OCI-M1 (cell line): Measurements from ENCODE around the gene CATSPERE.
"Not testable (repeated sequence)": the region's sequence is repeated elsewhere in the genome, so short reads cannot be mapped to it uniquely, and the experiment has no call there.

ENCODE experiments used
- DNase-seq: peaks from one replicate; lab custom pipeline; 2025; lab: John Stamatoyannopoulos, UW

Gene CATSPERE

DNA sequence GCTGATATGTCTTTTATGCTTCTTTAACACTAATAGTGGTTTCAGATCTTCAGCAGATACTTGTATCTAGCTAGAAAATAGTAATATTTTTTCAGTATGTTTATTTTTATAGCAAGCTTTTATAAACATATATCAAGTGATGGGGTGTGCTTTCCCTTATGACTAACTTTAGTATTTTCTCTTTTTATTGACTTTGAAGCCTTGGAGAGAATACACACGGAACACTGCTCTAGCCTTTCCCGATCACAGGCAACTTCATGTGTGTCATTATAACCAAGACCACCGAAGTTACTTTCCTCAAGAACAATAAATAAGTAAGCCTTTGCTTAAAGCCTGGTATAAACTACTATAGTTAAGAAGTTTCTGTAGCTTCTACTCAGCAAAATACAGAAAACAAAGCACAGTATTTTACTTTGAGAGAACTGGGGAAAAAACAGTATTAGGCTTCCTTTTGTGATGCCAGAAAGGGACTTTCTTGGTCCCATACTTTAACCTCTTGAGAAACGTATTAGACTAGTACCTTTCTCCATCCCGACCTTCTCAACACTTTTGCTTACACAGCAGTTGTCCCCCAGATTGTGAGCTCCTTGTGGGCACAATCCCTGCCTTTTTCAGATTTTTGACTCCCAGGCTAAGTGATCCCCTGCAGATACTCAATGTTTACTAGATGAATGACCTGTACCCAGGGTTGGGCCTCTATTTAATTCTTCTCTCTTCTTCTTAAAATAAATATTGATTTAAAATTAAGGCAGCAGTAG is 12.6 kb upstream of the CATSPERE start:
- no peak for DNase-seq

DNA sequence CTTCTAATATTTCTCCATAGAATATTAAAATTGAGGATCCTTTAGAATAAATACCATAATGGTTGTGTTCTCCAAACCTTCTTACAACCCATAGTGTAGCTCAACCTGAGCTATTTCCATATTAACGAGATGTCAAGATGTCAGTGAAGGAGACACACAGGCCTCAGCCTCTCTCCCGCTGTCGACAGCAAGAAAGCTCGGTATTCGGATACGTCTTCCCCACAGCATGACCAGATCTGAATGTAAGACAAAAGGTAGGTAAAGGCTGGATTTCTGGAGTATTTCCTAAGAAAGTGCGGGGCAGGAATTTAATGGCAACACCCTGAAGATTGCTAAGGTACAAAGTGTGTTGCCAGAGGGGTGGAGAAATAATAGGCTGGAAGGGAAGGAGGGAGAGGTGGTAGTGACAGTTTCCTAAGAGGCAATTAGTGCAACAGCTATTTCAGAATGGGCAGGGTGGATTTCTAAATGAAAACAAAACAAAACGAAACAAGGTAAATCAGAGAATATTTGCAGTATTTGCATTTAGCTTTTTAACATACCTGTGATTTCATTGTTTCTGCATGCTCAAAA is 11.1 kb upstream of the CATSPERE start:
- no peak for DNase-seq

GRCh38 chr1:244450597-244451538 is 10.2 kb upstream of the CATSPERE start:
- peak; percentile 79 for DNase-seq

DNA sequence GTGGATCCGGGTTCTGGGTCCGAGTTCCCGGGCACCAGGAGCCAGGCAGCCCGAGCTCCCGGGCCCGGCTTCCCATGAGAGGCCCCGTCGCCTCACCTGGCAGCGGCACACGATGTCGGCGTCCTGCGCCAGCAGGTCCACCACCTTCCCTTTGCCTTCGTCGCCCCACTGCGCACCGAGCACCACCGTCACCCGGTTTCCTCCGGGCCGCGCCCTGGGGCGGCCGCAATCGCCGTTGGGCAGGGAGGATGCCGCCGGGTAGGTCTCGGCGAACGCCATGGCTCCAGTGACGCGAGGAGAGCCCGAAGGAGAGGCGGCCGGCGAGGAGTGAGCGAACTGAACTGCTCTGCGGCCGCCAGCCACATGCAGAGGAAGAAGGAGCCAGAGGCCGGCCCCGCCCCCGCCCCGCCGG is 9.5 kb upstream of the CATSPERE start, which contains the start of gene ADSS2:
ADSS2 (minus strand) TSS at position 371 of the 412 bp plus-strand sequence; CDS start at position 279, 92 bp downstream.
- no peak for DNase-seq

- DNase-seq: peak; percentile 100
These were observed 8.9 kb upstream of the CATSPERE start for GRCh38 chr1:244451951-244452795.

DNA sequence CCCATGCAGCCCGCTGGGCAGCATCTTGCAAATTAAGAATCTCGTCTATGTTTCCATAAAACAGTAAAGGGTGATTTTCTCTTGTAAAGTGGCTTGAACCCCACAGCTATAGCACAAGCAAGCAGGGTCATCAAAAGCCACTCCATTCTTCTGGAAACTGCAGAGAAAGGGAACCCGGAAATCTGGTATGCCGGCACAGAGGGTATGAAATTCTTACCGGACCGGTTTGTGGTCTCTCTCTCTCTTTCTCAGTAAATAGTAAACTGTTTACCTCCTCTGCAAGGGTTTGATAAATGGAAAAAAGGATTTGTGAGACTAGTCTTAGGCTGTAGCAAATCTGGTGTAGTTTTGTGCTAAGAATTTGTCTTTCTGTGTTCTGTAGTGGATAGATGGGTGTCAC is 6.7 kb upstream of the CATSPERE start:
- no peak for DNase-seq

- peak; percentile 46 for DNase-seq
These were observed 4.5 kb upstream of the CATSPERE start for GRCh38 chr1:244456586-244456985.

DNA sequence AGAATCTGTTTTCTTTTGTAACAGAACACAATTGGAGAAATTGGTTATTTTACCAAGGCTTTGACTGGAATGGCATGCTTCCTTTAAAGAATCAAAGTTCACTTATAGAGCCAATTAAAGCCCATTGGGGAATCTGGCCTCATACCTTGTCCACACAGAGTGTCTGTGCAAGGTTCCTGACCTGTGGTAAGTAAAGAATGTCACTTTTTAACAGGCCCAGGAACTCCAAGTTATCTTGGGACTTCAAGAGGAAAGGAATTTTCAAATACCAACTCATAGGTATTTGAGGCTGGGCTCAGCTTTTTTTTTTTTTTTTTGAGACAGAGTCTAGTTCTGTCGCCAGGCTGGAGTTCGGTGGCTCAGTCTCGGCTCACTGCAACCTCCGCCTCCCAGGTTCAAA is 2.3 kb upstream of the CATSPERE start:
- no peak for DNase-seq

- DNase-seq: no peak
These were observed 876 bp upstream of the CATSPERE start for GRCh38 chr1:244460197-244460596.

GRCh38 chr1:244466724-244467123 is 5.7 kb downstream of the CATSPERE start:
- no peak for DNase-seq

- no peak for DNase-seq
These were observed 12.1 kb downstream of the CATSPERE start for GRCh38 chr1:244473059-244473605.

DNA sequence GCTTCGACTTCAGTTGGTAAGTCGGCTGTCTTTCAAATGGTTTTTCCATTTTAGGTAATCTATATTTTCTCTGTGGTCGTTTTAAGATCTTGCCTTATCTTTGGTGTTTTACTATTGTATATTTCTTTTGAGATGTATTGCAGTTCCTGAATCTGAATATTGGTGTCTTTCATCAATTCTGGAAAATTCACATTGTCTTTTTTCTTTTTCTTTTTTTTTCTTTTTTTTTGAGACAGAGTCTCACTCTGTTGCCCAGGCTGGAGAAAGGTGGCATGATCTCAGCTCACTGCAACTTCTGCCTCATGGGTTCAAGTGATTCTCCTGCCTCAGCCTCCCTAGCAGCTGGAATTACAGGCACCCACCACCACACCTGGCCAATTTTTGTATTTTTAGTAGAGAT is 23.9 kb downstream of the CATSPERE start:
- DNase-seq: not testable (repeated sequence)

GRCh38 chr1:244494653-244495052 is 33.6 kb downstream of the CATSPERE start:
- no peak for DNase-seq

- DNase-seq: no peak
These were observed 35.1 kb downstream of the CATSPERE start for GRCh38 chr1:244496186-244496585.

DNA sequence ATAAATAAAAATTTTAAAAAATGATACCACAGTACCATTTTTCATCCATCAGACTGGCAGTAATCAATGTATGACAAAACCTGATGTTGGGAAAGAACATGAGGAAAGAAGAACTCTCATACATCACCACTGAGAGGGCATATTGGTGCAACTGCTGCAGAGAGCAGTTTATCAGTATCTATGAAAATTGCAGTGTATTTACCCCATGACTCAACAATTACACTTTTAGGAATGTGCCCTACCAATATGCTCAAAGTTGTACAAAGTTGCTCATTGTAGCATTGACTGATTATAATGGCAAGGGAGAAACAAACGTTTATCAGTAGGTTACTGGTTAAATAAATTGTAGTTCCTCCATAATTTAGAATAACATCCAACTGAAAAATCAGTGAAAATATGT is 36.7 kb downstream of the CATSPERE start:
- no peak for DNase-seq

DNA sequence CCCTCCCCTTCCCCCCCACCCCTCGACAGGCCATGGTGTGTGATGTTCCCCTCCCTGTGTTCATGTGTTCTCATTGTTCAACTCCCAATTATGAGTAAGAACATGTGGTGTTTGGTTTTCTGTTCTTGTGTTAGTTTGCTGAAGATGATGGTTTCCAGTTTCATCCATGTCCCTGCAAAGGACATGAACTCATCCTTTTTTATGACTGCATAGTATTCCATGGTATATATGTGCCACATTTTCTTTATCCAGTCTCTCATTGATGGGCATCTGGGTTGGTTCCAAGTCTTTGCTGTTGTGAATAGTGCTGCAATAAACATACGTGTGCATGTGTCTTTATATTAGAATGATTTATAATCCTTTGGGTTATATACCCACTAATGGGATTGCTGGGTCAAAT is 38.4 kb downstream of the CATSPERE start:
- not testable (repeated sequence) for DNase-seq

- not testable (repeated sequence) for DNase-seq
These were observed 39.4 kb downstream of the CATSPERE start for GRCh38 chr1:244500515-244500914.

- no peak for DNase-seq
These were observed 41.6 kb downstream of the CATSPERE start for GRCh38 chr1:244502630-244503029.

DNA sequence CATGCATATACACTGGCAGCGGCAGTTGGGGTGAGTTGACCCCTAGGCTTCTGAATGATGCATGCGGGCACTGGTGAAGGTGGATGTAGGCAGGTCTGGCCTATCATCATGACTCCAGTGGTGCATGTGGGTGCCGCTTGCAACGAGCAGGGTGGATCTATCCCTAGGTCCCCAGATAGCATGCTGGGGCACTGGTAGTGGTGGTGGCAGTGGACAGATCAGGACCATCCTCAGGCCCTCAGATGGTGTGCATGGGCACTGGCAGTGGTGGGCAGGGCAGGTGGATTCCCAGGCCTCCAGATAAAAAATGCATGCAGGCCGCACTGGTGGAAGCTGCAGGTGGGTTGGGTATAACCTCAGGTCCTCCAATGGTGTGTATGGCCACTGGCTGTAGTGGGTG is 52.4 kb downstream of the CATSPERE start:
- no peak for DNase-seq

- no peak for DNase-seq
These were observed 54.6 kb downstream of the CATSPERE start for GRCh38 chr1:244515680-244516079.

- DNase-seq: no peak
These were observed 75.2 kb downstream of the CATSPERE start for GRCh38 chr1:244536316-244536715.
